Activated naive CD4-positive, alpha-beta T cell treated with anti-CD3 and anti-CD28 coated beads, Interleukin-2, amount 50 U/mL, for 16 hours (primary cell): ENCODE data around the gene RPTN.

Experiments used
- DNase-seq: peaks from one replicate; pipeline ENCODE4 v3.0.0-alpha.2; 2020

RPTN gene

GRCh38 chr1:152110860-152111514, 48.0 kb downstream of the RPTN start:
- DNase-seq, result peak; percentile 26

- DNase-seq, result peak; percentile 21
Measured at GRCh38 chr1:152110365-152110859, 48.6 kb downstream of the RPTN start.

- no peak for DNase-seq
Measured at GRCh38 chr1:152109998-152110294, 49.1 kb downstream of the RPTN start.

GRCh38 chr1:152109231-152109997, 49.6 kb downstream of the RPTN start:
- DNase-seq, result no peak

- no peak for DNase-seq
Measured at GRCh38 chr1:152108882-152109222, 50.2 kb downstream of the RPTN start.

- no peak for DNase-seq
Measured at GRCh38 chr1:152107984-152108881, 50.8 kb downstream of the RPTN start.

- peak; percentile 9 for DNase-seq
Measured at GRCh38 chr1:152107031-152107983, 51.7 kb downstream of the RPTN start.

GRCh38 chr1:152104854-152105253, 54.2 kb downstream of the RPTN start:
- no peak for DNase-seq
